Skeletal muscle satellite cell (primary cell): ENCODE results near the gene IL37.

Experiments
- H3K27me3 ChIP-seq: 2 replicates; pipeline ENCODE4 v1.7.0; 2013; ENCODE audit warnings: low read length; ENCODE audit not compliant: control insufficient read depth, insufficient read depth
- H3K36me3 ChIP-seq: 2 replicates; pipeline ENCODE4 v1.7.0; 2013; ENCODE audit warnings: mild to moderate bottlenecking, control low read depth, low read length; ENCODE audit not compliant: insufficient read depth
- H3K4me1 ChIP-seq: 2 replicates; pipeline ENCODE4 v1.7.0; 2013; ENCODE audit warnings: low read length; ENCODE audit not compliant: control insufficient read depth, insufficient read depth
- H3K4me2 ChIP-seq: 2 replicates; pipeline ENCODE4 v1.7.0; 2013; ENCODE audit warnings: mild to moderate bottlenecking, low read length
- H3K4me3 ChIP-seq: 2 replicates; pipeline ENCODE4 v1.7.0; 2013; ENCODE audit warnings: low read length
- H3K9ac ChIP-seq: 2 replicates; pipeline ENCODE4 v1.7.0; 2013; ENCODE audit warnings: mild to moderate bottlenecking, low read depth, low read length, moderate library complexity
- H3K9me3 ChIP-seq: replicated peaks from 2 replicates; pipeline ENCODE4 v1.7.0; 2013; ENCODE audit warnings: mild to moderate bottlenecking, control low read depth, low read length

Gene IL37

DNA sequence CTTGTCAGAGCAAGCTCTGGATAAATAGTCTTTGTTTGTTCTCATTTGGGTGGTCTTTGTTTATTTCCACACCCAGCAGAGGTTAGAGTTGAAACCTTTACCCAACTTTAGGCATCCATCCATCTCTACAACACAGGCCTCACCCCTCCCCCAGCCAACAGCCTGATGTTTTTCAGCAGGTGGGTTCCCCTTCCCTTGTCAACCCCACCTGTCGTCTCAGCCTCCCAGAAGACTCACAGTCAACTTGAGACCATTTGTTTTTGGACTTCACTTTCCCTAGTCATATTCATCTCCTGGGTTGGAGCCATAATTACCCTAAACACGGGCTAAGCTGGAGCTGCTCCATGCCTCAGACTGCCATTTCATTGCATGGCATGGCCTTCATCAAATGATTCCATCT lies 35.1 kb downstream of the IL37 start:
- Histone ChIP-seq H3K36me3 (no peaks in the 10 kb centered on the region), H3K4me1 (no peaks in the 10 kb centered on the region), H3K9me3 (peaks cover 7% of the 10 kb centered on the region)

DNA sequence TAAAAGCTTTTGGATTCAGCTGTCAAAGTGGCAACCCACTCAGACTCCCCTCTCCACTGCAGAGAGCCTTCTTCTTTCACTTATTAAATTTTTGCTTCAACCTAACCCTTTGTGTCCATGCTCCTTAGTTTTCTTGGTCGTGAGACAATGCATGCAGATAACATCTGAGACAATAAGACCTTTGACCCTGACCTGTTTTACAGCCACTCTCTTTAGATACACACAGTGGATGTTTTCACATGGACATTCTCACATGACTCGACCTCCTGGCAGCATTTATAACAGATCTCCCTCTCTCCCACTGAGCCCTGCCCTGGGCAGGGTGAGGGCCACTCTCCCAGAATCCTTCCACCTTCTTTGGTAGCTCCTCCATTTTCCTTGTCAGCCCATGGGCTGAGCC lies 36.4 kb downstream of the IL37 start:
- H3K9ac ChIP-seq = no peak overlapping the region
- peaks cover 7% of the 10 kb centered on the region for H3K9me3 ChIP-seq

More for the DNA sequence above, 35.1 kb downstream of the IL37 start:
- H3K9ac ChIP-seq = no peak overlapping the region
- peaks cover 62% of the 10 kb centered on the region for H3K27me3 ChIP-seq
- no peak overlapping the region for H3K4me3 ChIP-seq
- H3K4me2 ChIP-seq = no peak overlapping the region

DNA sequence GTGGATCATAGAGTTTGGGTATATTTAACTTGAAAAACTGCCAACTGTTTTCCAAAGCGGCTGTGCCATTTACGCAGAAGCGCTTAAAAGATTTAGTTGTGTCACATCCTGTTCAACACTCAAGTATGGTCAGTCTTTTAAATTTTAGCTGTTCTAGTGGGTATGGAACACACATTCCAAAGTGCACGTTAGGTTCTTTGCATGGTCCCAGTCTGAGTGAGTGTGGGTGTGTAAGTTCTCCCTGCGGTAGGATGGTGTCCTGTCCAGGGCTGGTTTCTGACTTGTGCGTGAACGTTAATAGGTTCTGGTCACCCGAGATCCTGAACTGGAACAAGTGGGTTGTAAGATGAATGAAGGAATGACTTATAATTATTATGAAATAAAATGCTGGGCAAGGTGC lies 38.5 kb downstream of the IL37 start:
- Histone ChIP-seq H3K9ac (no peak overlapping the region), H3K4me3 (no peak overlapping the region), H3K9me3 (peaks cover 7% of the 10 kb centered on the region), H3K27me3 (peaks cover 68% of the 10 kb centered on the region), H3K4me1 (no peaks in the 10 kb centered on the region), H3K36me3 (no peaks in the 10 kb centered on the region), H3K4me2 (no peak overlapping the region)

More for the DNA sequence above, 36.4 kb downstream of the IL37 start:
- H3K27me3 ChIP-seq = peaks cover 68% of the 10 kb centered on the region
- no peak overlapping the region for H3K4me2 ChIP-seq
- no peak overlapping the region for H3K4me3 ChIP-seq
- no peaks in the 10 kb centered on the region for H3K4me1 ChIP-seq
- no peaks in the 10 kb centered on the region for H3K36me3 ChIP-seq

DNA sequence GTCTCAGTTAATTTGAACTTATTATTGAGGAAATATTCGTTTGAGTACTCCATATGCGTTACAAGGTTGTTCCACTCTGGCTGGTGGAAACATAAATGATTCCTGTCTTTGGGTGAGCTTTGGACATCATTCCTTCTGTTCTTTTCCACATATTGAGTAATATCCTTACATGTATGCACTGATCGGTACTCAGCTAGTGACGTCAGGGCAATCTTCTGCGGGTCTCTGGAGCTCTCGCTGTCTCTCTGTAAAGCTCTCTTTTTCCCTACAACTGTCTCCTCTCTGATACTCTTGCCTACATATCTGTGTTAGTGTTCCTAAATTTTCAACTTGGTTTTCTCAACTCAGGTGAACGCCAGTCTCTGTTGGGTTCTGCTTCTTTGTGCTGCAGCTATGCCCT lies 43.4 kb downstream of the IL37 start:
- Histone ChIP-seq H3K4me1 (no peaks in the 10 kb centered on the region), H3K9me3 (no peaks in the 10 kb centered on the region), H3K4me2 (no peak overlapping the region), H3K36me3 (no peaks in the 10 kb centered on the region), H3K27me3 (peaks cover 72% of the 10 kb centered on the region), H3K9ac (no peak overlapping the region), H3K4me3 (no peak overlapping the region)

DNA sequence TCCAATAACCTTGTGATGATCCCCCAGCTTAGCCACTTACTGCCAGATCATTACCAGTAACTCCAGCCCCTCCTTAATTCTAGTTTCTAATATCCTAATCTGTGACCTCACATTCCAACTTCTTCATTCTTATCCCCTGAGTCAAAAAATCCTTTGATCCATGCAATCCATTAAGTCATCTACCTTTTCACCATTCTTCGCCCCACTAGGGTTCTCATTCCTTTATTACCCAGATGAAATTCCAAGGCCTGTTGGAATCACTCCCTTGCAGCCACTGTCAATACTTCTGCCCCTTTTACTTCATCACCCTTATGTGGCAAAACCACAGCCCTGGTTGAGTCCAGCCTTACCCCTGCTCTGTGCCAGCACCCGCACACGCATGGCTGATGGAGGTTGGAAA lies 46.5 kb downstream of the IL37 start:
- Histone ChIP-seq H3K9ac (no peak overlapping the region), H3K9me3 (no peaks in the 10 kb centered on the region), H3K4me1 (no peaks in the 10 kb centered on the region), H3K27me3 (peaks cover 70% of the 10 kb centered on the region), H3K4me3 (no peak overlapping the region), H3K4me2 (no peak overlapping the region), H3K36me3 (no peaks in the 10 kb centered on the region)

DNA sequence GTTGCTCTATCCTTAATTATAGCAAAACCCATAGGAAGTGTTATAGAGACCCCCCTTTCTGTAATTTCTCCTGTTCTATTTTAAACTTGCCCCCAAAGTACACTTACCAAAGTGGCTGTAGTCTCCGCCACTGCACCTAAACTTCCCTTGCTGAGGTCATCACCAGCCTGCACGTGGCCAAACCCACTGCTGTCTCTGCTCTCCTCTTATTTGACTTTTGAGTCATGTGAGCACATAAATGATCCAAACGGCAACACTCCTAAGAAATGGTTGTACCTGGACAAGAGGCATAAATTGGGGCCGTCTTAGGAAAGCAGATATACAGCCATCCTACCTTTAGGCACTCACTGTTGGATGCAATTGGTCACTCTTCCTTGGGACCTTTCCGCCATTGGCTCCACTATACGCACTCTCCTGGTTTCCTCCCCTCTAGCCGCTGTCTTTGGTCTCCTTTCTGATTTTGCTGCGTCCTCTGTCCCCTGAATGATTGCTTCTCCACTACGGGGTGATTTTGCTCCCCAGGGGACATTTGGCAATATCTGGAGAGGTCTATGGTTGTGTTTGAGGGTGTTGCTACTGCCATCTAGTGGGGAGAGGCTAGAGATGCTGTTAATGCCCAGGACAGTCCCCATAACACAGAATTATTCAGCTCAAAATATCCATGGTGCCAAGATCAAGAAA lies 47.6 kb downstream of the IL37 start:
- Histone ChIP-seq H3K27me3 (peaks cover 75% of the 10 kb centered on the region), H3K9ac (no peak overlapping the region), H3K4me1 (no peaks in the 10 kb centered on the region), H3K9me3 (no peaks in the 10 kb centered on the region), H3K4me2 (no peak overlapping the region), H3K36me3 (no peaks in the 10 kb centered on the region), H3K4me3 (no peak overlapping the region)

DNA sequence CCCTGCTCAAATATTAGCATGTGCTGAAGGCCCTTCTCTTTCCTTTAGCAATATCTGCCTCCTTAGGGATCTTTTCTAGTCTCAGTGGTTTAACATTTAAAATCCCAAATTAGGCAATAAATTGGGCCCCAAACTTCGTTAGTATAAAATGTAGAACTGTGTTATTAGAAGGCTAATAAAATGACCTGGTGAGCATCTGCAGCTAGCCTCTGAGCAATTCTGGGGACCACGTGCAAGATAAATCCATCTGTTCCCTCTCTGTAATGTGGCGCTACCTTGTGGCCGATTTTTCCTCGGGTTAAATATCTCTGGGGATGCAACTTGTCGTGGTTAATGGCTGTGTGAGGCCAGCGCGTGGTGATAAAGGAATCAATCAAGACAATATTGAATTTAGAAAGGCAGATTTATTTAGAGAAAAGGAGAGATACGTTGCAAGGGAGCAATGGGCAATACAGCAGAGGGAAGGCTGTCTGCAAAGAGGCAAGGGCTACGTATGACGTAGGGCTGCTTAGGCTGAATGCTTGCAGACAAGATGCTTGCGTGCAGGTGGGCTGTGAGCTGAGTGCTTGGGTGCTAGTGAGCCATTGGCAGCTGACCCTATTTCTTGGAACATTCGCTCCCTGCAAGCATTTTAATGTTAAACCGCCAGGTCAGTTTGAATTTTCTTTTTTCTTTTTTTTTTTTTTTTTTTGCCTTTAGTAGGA lies 48.3 kb downstream of the IL37 start:
- H3K4me1 ChIP-seq = no peaks in the 10 kb centered on the region
- H3K4me3 ChIP-seq = no peak overlapping the region
- no peak overlapping the region for H3K9ac ChIP-seq
- no peaks in the 10 kb centered on the region for H3K36me3 ChIP-seq
- H3K4me2 ChIP-seq = no peak overlapping the region
- H3K27me3 ChIP-seq = peaks cover 74% of the 10 kb centered on the region
- H3K9me3 ChIP-seq = no peaks in the 10 kb centered on the region

DNA sequence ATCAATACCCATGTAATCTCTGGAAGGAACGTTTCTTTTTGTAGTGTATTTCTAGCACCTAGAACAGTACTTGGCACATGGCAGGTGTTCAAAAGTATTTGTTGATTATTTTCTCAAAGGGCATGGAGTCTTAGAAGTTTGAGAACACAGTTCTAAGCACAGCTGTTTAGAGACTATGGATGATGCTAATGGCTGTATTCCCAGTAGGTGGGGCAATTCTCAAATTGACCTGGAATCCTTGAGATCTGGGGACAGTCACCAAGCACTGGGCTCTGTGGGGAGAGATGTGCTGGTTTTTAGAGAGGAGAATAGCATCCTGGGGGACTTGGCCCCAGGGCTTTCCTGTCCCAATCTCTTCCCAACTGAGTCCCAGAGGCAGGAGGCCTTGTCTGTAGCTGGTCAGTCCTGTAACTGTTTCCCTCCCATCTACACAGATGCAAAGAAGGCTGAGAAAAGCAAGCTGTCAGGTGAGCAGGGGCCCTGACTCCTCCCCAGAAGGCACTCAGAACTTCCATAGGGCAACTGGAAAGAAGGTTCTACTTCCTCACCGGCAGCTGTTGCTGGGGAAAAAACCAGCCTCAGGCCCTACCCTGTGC lies 49.4 kb downstream of the IL37 start:
- Histone ChIP-seq H3K27me3 (peaks cover 68% of the 10 kb centered on the region), H3K4me3 (no peak overlapping the region), H3K4me2 (no peak overlapping the region), H3K4me1 (no peaks in the 10 kb centered on the region), H3K36me3 (no peaks in the 10 kb centered on the region), H3K9ac (no peak overlapping the region), H3K9me3 (no peaks in the 10 kb centered on the region)

DNA sequence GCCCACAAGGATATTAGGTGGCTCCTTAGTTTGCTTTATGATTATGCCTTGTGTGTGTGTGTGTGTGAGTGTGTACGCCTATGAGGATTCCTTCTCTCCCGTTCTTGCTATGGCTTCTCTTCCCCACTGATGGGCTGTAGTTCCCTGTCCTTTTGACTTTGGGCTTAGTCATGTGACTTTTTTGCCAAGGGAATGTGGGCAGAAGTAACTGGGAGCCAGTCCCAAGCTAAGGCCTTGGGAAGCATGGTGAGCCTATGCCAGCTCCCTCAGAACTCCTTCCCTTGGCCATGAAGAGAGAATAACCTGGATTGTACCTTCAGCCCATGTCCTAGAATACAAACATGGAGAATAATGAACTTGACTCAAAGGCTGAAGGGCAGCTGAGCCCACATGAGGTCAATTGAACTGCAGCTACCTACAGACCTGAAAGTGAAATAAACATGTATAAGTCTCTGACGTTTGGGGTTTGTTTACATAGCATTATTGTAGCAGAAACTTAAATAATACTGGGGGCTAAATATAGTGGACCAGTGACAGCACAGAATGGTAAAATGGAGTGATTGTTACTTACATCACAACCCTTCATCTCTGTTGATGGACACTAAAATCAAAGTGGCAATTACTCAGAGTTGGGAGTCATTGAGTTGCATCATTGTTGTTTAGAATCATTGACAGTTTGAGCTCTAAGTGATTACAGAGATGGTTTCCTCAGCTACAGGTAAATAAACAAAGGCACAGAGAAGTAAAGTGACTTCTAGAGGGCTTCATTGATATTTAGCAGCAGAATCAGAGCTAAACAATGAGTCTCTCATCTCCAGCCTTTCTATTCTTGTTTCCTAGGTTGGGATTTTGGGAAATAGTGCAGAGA lies 51.6 kb downstream of the IL37 start:
- Histone ChIP-seq H3K9ac (no peak overlapping the region), H3K4me1 (no peaks in the 10 kb centered on the region), H3K9me3 (no peaks in the 10 kb centered on the region), H3K4me3 (no peak overlapping the region), H3K36me3 (no peaks in the 10 kb centered on the region), H3K27me3 (peaks cover 57% of the 10 kb centered on the region), H3K4me2 (no peak overlapping the region)

DNA sequence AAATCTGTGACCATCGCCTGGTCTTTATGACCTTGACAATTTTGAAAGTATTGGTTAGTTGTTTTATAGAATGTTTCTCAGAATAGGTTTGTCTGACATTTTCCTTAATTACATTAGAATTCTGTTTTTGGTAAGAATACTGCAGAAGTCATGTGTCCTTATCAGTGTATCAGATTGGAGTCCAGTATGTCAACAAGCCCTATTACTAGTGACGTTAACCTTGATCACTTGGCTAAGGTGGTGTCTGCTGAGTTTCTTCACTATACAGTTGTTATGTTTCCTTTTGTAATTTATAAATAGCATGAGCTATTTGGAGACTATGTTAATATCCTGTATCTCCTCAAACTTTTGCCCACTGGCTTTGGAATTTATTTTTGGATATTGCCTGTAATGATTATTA lies 56.1 kb downstream of the IL37 start:
- H3K4me1 ChIP-seq = no peaks in the 10 kb centered on the region
- no peaks in the 10 kb centered on the region for H3K9me3 ChIP-seq
- H3K27me3 ChIP-seq = peaks cover 58% of the 10 kb centered on the region
- no peak overlapping the region for H3K4me3 ChIP-seq
- H3K36me3 ChIP-seq = no peaks in the 10 kb centered on the region
- no peak overlapping the region for H3K9ac ChIP-seq
- no peak overlapping the region for H3K4me2 ChIP-seq
